GM21737 (cell line): ENCODE data around the gene PHPT1.
A peak's percentile ranks its signal among the peaks of the same experiment; 100 is the strongest.
"Not testable (repeated sequence)": the region's sequence is repeated elsewhere in the genome, so short reads cannot be mapped to it uniquely, and the experiment has no call there.

Source experiments
- ATAC-seq: cut with Tn5 transposase; IDR thresholded peaks from one replicate; pipeline ENCODE4 v1.9.1; 2021; ENCODE audit warnings: mild to moderate bottlenecking, moderate library complexity; ENCODE audit not compliant: unreplicated experiment

The PHPT1 gene

GRCh38 chr9:136849038-136849959, at the start of gene PHPT1:
Gene PHPT1, plus strand, starts transcription at chr9:136849409. Its CDS starts 22 bp downstream, at chr9:136849431.
- ATAC-seq, result peak; percentile 73

- no peak for ATAC-seq
Measured at GRCh38 chr9:136799854-136800657, 49.2 kb upstream of the PHPT1 start.

- no peak for ATAC-seq
Measured at GRCh38 chr9:136802321-136802720, 46.9 kb upstream of the PHPT1 start.

- not testable (repeated sequence) for ATAC-seq
Measured at GRCh38 chr9:136803009-136803550, 46.1 kb upstream of the PHPT1 start.

- no peak for ATAC-seq
Measured at GRCh38 chr9:136803551-136804508, 45.4 kb upstream of the PHPT1 start.

- no peak for ATAC-seq
Measured at GRCh38 chr9:136804509-136805206, 44.6 kb upstream of the PHPT1 start.

GRCh38 chr9:136805207-136805740, 43.9 kb upstream of the PHPT1 start:
- ATAC-seq, result no peak

- ATAC-seq, result no peak
Measured at GRCh38 chr9:136806067-136806466, 43.1 kb upstream of the PHPT1 start.

GRCh38 chr9:136806631-136807201, 42.5 kb upstream of the PHPT1 start:
- no peak for ATAC-seq

- peak; percentile 62 for ATAC-seq
Measured at GRCh38 chr9:136807281-136808074, 41.7 kb upstream of the PHPT1 start, which contains the start of gene RABL6. Gene RABL6, plus strand, starts transcription at chr9:136807948. Its CDS starts 249 bp downstream, at chr9:136808197.

GRCh38 chr9:136808075-136808805, 41.0 kb upstream of the PHPT1 start:
- ATAC-seq, result peak; percentile 28

- no peak for ATAC-seq
Measured at GRCh38 chr9:136808806-136809158, 40.4 kb upstream of the PHPT1 start.

GRCh38 chr9:136814725-136815421, 34.3 kb upstream of the PHPT1 start:
- ATAC-seq, result no peak

- no peak for ATAC-seq
Measured at GRCh38 chr9:136815422-136815782, 33.8 kb upstream of the PHPT1 start.

GRCh38 chr9:136820971-136821825, 28.0 kb upstream of the PHPT1 start:
- ATAC-seq, result no peak
